HL-60 (cell line): Measurements from ENCODE around the gene MGAT4C.

Experiments used
- CTCF ChIP-seq: IDR thresholded peaks from one replicate; pipeline ENCODE4 v1.5.1; 2011; ENCODE audit warnings: low read length, control low read depth, inconsistent platforms; ENCODE audit not compliant: insufficient read depth
- GABPA ChIP-seq: IDR thresholded peaks from 2 replicates; pipeline ENCODE4 v1.6.1; 2012; ENCODE audit warnings: low read depth
- POLR2AphosphoS5 ChIP-seq: IDR thresholded peaks from 2 replicates; pipeline ENCODE4 v1.6.1; 2012; ENCODE audit warnings: low read depth
- REST ChIP-seq: IDR thresholded peaks from 2 replicates; pipeline ENCODE4 v1.6.1; 2012; ENCODE audit warnings: low read depth; ENCODE audit not compliant: insufficient replicate concordance
- SPI1 ChIP-seq: IDR thresholded peaks from 2 replicates; pipeline ENCODE4 v1.6.1; 2012; ENCODE audit warnings: low read depth, mild to moderate bottlenecking, borderline replicate concordance

GRCh38 chr12:86286119-86286518 lies 29.9 kb upstream of the MGAT4C start:
- TF ChIP-seq POLR2AphosphoS5 (no peak), CTCF (no peak), SPI1 (no peak), GABPA (no peak), REST (no peak)
